Hematopoietic multipotent progenitor cell treated with erythropoietin and hydrocortisone succinate and interleukin-3 and kit ligand, for 15 days (in vitro differentiated cells): ENCODE measurements around the gene ACTL7A.

ENCODE experiments used
- DNase-seq: peaks from one replicate; pipeline ENCODE4 v3.0.0-alpha.2; 2015; ENCODE audit warnings: low spot score

Gene ACTL7A

DNA sequence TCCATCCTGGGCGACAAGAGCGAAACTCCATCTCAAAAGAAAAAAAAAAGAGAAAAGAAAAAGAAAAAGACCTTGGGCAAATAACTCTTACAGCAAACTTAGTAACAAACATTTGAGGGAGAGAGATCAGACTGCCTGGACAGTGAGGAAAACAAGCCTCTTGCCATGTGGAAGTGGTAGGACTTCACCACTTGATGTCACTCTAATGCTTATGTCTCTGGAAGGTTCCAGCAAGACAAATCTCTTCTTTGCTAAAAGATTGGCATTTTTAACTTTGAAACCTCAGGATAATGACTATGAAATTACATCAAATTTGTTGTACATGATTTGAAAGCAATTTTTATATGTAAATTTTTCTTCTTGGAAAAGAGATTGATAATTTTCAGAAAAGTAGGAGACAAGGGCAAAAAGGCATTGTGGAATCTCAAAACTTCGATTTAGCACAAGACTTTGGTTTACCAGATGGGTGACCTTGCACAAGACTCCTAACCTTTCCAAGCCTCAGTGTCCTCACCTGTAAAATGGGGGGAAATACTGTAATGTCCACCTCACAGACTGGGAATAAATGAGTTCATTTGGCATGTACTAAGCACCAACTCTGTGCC, 11.7 kb upstream of the ACTL7A start:
- peak; percentile 7 for DNase-seq

DNA sequence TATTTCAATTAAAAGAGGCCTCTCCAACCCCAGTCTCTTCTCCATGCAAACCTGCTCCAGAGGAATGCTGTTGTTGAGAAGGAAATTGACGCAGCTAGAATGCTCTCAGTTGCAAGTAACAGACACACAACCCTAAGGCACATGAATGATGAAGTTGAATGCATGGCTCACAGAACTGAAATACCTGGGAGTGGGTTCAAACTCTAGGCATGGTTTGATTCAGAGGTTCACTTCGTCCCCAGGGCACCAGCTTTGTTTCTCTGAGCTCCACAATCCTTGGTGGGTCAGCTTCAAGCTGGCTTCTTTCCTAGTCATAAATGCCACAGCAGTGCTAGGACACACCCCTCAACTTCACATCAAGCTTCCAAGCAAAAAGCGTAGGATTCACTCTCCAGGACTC, 10.9 kb upstream of the ACTL7A start:
- DNase-seq = no peak

DNA sequence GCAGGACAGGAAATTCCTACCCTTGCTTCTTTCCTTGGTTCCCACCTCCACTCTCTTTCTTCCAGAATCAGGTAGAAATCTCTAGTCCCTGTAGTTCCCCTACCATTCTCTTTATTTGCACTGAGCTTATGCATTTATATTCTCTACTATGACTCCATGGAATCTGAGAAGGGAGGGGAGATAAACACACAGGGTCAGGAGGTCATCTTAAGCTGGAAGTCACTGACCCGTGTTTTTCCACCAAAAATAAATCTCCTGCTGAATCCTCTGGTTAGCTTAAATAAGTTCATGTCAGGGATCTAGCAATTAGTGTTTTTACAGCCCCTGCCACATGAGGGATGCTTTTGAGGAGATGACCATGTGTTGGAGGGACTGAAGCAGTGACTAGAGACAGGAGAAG, 10.0 kb upstream of the ACTL7A start:
- no peak for DNase-seq

DNA sequence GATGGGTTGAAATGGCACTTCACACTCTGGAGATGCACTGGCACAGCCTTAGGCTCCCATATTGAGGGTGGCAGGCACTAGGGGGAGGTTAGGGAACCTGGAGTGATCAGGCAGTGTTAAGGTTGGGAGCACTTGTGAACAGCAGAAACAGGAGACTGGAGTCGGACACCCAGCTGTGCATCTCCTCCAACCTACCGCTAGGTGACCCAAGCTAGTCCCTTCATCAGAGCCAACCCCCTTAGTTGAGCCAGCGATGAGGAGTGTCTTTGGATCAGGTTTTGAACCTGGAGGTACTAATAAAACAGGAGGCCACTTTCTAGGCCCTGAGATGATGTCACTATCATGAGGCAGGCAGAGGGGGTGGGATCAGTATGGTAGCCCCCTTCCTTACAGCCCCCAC, 8.0 kb upstream of the ACTL7A start:
- no peak for DNase-seq

DNA sequence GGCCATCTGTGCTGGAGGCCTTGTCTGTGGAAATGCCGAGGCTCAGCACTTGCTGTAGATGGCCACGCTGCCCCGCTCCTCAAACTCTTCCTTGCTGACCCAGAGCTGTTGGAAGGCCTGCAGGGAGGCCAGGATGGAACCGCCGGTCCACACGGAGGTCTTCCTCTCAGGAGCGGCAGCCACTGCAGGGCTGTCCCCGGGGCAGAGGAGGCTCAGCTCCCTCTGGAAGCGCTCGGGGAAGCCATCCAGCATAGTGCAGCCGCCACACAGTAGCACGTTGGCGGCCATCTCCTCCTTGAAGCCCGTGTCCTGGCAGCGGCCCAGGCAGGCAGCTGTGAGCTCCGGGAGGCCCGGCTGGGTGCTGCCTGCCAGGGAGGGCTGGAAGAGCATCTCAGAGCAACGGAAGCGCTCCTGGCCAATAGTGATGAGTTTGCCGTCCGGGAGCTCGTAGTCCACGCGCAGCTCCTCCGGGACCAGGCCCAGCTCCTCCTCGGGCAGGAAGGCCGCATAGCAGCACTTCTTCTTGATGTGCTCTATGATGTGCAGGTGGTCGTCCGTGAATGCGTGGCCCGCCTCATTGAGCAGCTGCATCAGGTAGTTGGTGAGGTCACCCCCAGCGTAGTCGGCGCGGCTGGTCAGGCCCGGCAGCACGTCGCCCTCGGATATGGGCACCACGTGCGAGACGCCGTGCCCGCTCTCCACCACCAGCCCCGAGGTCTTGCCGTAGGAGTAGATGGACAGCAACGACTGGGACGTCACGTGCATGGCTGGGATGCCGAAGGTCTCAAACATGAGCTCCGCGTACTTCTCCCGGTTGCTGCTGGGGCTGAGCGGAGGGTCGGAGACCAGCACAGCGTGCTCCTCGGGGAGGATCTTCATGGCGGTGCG, 7.2 kb upstream of the ACTL7A start:
- no peak for DNase-seq

DNA sequence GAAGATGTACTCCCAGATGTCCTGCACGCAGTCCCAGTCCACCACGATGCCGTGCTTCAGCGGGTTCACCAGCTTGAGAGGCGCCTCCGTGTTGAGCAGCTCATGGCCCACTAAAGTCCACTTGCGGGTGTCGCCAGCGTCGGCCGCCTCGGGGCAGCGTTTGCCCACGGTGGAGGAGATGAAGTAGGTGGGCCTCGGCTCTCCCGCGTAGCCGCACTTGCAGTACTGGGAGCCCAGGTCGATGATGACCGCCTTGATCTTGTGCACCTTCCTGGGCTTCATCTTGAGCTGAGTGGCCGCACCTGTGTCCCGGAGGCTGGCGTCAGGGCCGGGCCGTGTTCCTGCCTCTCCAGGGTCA, 6.6 kb upstream of the ACTL7A start:
- no peak for DNase-seq

DNA sequence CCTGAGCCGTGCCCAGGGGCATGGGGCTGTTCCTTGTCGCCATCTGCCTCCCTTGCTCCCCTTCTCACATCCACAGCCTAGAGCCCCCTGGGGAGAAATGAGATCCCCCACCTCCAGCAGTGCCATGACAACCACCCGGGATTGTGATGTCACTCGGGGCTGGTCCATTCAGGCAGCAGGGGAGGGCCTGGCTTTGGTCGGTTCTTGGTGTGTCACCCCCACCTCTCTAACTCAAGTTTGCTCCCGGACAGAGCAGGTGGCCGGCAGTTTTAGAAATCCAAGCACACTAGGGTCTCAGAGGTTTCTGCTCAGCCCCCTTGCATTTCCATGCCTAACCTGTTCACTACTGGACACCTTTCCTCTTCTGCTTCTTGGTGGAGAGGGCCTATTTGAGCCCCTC, 6.2 kb upstream of the ACTL7A start, which contains the start of gene ACTL7B:
Gene ACTL7B, minus strand, starts transcription at position 99 of the 400 bp plus-strand sequence. Its CDS starts 56 bp downstream, at position 43.
- DNase-seq = no peak

DNA sequence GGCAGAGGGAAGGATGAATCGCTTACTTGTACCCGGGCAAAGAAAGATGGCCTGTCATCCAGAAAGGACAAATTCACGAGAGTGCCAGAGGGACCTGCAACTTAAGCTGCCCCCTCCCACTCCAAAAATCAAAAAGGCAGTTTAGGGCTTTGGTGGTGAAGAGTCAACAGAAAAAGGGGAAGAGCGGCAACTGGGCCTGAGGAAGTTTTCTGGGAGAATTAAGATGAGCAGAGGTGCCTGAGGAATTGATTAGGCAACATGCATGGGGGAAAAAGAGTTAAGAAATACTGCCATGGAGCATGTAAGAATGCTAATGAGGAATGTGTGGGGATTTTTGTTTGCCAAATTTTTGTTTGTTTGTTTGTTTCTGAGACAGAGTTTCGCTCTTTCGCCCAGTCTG, 4.5 kb upstream of the ACTL7A start:
- no peak for DNase-seq

DNA sequence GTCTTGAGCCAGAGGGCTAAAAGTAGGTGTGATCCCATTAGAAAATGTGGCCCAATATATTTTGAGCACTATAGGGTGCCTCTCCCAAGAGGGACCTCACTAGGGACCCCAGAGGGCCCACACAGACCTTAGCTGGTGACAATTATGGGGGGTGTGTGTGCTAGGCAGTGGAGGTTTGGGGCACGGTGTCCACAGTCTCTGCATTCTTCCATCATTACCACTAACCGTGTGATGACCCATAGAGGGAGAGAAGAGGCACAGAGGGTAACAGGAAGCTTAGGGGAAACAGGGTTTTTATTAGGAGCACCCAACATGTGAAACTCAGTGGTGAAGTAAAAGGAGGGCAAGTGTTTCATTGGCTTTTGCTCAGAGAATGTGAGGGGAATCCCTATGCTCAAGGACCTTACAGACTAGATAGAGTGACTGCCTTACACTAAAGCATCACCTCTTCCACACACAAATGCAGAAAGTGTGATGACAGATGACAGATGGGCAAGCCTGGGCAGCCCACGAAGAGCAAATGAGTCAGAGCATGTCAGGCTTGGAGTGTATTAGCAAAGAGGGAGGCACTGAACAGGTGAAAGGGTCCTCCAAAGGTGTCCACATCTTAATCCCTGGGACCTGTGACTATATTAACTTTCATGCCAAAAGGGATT, 2.5 kb upstream of the ACTL7A start:
- DNase-seq = no peak

DNA sequence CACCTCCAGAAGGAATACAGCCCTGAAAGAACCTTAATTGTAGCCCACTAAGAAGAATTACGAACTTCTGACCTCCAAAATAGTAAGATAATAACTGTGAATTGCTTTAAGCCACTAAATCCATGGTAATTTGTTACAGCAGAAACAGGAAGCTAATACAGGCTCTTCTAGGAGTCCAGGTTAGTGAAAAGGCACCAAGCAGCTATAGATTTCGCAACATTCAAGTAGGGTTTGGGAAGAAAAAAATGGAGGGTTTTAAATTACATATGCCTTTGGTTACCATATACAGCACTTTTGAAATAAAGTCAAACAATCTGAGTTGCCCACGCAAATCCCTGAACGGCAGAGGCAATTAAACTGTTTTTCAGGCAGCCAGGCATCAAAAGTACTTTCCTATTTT, 1.7 kb upstream of the ACTL7A start:
- DNase-seq = no peak

DNA sequence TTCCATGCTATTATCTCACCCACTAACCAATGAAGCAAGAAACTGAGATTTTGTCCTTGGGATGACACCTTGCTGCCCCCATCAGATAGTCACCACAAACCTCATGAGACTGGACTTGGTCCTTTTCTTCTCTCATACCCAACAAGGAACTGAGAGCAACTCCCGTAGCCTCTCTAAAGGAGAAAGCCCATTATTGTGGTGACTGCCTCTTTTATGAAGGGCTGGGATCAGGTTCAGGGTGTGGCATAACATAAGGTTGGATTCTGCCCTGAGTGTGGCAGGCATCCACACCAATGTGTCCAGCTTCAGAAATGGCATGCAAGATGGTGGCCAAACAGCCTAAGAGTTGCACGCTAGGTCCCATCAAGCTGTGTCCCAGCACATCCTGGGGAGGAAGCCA, 1.3 kb upstream of the ACTL7A start:
- no peak for DNase-seq

DNA sequence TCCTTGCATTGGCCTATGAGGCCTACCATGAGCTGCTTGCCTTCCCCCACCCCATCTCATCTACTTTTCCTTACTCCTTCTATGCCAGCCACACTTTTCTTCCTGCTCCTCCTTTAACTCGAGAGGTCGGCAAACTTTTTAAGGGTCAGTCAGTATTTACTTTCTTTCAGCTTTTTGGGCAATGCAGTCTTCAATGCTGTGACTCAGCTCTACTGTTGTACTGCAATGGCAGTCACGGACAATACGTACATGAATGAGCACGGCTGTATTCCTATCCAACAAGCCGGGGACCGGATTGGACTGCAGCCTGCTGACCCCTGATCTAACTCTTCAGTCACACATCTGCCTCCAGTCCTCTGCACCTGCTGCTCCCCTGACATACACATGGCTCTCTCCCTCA, 602 bp upstream of the ACTL7A start:
- DNase-seq = no peak

DNA sequence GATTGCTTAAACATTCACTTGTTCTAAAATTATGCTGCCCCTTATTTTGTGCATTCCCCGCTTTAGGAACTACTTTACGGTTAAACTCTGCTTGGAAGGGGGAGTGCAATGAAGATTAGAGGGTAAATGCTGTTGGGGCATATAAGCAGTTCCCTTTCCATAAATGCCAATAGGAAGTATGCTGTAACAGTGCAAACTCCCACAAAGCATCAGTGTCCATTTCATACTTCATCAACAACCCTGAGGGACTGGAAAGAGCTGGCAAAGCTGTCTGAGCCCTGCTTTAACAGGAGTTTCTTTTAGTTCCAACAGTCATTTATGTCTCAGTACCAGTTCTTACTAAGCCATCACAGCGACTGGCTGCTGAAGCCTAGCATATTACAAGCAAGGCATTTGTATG, 1.8 kb downstream of the ACTL7A start:
- DNase-seq = no peak

DNA sequence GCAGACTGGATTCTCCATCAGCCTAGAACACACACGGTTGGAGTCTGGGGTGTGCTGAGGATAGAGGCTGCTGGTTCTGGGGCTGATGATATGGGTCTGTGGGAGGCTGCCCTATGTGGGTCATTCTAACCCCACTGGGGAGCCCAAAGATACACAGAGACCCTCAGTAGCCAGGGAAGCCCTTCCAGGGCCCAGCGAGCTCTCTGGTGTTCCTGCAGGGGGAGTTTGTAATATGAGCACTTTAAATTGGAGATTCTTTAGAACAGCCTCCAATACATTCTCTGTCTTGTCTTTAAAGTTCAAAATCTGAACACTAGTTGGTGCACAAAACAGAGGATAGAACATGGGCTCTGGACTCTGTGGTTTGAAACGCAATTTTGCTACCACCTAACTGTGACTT, 2.4 kb downstream of the ACTL7A start:
- DNase-seq = no peak

DNA sequence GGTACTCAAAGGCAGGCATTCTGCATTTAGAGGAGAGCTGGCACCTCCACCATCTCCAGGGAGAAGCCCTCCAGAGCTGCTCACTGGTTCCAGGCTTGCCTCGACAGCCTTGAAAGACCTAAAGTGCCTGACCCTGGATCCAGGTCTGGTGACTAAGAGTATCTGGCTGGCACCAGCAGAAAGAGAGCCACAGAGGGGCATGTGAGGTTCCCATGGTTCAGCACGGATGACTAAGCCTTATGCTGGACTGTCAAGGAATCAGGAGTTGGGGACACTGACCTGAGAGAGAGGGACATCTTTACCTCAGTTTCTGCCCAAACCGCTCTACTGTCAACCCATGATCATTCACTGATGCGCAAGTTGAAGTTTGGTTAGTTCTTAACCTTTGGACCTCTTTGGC, 3.0 kb downstream of the ACTL7A start:
- no peak for DNase-seq

DNA sequence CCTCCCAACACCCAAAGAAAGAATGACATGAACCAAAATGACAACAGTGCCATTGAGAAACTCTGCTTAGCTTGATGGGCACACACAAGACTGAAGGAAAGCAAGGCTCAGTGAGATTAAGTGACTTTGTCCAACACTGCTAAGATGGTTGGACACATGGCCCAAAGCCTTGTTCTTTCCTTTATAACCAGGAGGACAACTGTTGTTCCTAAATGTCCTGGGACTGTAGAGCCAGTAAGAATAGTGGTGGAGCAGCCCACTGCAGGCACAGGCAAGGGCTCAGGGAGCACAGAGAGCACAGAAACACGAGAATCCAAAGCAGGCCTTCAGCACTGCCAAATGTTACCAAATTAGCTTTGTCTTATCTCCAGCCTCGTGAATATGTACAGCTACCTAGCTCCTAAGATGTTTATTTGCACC, 3.9 kb downstream of the ACTL7A start:
- no peak for DNase-seq

DNA sequence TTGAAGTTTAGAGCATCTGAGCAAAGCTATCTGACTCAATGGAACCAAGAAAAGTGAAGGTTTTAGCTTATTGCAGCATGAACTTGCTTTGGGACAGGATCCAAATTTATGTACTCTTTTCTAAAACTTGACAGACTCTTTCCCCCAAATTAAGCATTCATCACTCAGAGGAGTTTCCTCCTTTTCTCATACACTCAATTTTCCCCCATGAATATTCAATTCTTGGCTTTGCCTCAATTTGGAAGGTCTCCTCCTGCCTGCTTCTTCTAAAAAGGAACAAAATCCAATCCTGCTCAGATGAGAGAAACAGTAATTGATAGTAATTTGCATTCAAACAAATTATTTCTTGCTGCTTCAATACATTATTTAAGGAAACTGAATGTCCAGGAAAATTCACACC, 5.0 kb downstream of the ACTL7A start:
- DNase-seq = no peak

DNA sequence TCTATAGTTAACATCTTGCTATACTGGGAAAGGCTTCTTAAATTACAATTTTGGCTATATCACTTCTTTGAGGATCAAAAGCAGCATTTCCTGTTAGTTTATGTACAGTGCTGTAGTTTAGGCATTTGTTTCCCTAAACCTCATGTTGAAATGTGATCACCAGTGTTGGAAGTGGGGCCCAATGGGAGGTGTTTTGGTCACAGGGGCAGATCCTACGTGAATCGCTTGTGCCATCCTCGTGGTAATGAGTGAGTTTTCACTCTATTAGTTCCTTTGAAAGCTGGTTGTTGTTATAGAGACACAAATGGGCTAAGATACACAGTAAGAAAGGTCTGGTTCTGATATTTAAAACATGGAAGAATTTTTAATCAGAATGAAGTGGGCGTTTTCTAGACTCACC, 5.8 kb downstream of the ACTL7A start:
- DNase-seq = no peak

DNA sequence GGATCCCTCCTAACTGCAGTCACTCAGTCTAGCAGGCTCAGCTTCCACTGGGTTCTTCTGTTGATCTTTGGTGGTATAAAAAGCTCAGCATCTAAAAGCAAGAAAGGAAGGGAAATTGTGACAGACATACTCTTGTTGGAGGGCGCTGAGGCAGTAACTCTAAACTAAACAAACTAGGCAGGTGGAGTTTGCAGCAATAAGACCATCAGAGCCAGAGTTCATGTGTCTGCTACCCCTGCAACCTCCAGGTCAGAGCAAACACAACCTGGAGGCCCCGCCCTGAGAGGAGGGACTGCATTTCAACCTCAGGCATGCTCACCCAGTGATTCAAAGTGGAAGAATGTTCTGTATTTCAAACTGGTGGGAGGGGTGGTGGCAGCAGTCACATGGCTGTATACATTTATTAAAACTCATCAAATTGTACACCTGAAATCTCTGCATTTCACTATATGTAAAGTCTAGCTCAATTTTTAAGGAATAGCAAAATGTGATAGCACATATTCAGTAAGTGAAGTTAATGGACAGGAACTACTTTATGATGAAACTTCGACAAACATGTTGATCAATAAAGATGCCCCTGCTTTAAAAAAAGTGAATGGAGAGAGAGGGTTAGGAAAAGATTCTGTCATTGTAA, 7.1 kb downstream of the ACTL7A start:
- no peak for DNase-seq

DNA sequence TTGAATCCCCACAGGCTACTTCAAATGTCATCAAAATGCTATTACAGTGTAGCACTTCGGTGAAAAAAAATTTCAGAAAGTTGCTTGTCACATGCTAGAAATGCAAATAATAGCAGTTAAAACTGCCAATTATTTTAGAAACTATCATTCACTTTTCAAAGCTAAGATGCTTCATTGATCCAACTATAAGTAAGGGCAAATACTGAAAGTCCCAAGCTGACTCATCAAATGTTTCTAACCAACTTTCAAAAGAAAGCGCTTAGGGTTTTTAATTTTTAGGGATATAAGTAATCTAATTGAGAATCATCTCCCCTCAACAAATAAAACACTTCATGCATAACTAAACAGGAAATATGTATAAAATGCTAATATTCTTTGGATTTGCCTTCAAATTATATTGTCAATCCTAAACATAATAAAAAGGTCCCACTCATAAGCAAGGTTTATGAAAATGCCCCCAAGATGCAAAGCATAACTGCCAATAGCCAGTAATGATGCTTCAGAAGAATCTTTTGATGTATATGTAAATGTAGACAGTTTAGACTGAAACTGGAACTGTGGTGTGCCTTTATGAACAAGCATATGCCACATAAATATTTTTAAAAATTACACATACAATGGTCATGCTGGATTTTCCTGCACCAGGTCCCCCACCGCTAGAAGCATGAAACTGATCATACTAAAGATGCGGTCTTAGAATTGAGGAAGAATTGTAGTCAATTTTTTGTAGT, 12.2 kb downstream of the ACTL7A start:
- no peak for DNase-seq

DNA sequence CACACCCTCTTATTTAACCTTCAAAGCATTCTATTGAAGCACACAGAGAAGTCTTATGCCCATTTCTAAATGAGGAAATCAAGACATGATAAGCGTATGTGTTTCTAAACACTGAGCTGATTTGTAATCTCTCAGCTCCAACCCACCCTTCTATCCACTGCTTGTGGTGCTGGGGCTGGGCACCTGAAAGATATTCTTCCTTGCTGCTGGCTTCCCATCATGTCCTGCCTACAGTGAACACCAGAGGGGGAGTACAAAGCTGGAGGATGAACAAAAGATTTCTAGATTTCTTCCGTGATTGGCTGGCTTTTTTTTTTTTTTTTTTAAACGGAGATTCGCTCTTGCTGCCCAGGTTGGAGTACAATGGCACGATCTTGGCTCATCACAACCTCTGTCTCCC, 14.4 kb downstream of the ACTL7A start:
- no peak for DNase-seq

DNA sequence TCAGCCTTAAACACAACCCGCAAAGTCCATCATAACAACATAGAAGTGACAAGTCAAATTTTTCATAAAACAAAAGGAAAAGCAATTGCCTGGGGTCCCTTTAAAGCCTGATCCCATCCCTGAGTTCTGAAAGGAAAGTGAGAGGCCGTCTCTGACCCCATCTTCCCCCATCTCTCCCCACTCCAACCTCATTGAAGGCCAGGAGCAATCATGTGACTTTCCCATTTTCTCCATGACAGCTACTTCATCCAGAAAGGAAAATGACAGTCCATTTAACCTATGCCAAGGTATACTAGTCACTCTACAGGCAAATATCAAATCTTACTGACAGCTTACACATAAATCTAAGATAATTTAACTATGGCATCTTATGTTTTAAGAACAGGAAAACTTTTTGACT, 15.5 kb downstream of the ACTL7A start:
- no peak for DNase-seq
